GM18517 (cell line): ENCODE measurements around the gene ATG16L1.
"Not testable (repeated sequence)": the region's sequence is repeated elsewhere in the genome, so short reads cannot be mapped to it uniquely, and the experiment has no call there.

Experiments used
- ATAC-seq: cut with Tn5 transposase; IDR thresholded peaks from one replicate; pipeline ENCODE4 v1.9.1; 2021; ENCODE audit warnings: mild to moderate bottlenecking, moderate library complexity; ENCODE audit not compliant: unreplicated experiment

The ATG16L1 gene

GRCh38 chr2:233326500-233326899 lies 75.0 kb downstream of the ATG16L1 start:
- ATAC-seq = no peak

GRCh38 chr2:233328922-233329321 lies 77.4 kb downstream of the ATG16L1 start:
- ATAC-seq = no peak

- no peak for ATAC-seq
These were observed 78.1 kb downstream of the ATG16L1 start for GRCh38 chr2:233329489-233330135.

DNA sequence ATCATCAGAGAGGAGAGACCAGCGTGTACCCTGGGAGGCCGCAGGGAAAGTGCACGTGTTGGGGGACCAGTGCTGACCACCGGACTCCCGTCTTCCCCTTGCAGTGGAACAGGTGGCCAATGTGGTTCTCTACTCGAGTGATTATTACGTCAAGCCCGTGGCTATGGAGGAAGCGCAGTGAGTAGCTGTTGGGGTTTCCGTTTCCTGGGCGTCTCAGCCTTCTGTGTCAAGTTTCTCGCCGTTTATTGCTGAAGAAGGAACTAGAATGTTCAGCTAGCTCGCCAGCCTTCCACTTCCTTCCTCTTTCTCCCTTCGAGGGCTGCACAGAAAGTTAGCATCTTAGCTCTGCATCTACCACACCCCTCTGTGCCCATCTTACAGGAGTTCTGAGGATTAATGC lies 80.1 kb downstream of the ATG16L1 start:
- ATAC-seq = peak; percentile 89

GRCh38 chr2:233332125-233332524 lies 80.7 kb downstream of the ATG16L1 start:
- no peak for ATAC-seq

DNA sequence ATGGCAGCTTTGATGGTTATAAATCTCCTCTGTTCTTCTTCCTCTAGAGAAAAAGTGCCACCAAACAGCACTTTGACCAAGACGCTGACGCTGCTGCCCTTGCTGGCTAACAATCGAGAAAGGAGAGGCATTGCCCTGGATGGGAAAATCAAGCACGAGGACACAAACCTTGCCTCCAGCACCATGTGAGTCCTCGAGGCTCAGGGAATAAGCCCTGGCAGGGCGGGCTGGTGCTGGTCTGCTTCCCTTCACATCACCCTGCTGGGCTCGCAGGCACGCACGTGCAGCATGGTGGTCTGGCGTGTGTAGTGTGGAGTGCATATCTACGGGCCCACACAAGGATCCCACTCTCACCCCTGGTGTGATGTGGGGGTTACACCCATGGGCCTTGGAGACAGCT lies 83.4 kb downstream of the ATG16L1 start:
- no peak for ATAC-seq

DNA sequence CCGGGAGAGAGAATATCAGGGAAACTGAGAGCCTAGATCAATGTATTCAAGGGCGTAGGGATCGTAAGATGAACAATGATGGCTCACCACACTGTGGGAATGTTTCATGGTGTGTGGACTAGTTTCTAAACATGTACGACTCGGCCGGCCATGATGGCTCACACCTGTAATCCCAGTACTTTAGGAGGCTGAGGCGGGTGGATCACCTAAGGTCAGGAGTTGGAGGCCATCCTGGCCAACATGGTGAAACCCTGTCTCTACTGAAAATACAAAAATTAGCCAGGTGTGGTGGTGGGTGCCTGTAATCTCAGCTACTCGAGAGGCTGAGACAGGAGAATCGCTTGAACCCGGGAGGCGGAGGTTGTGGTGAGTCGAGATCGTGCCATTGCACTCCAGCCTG lies 84.6 kb downstream of the ATG16L1 start:
- not testable (repeated sequence) for ATAC-seq

- no peak for ATAC-seq
These were observed 85.1 kb downstream of the ATG16L1 start for GRCh38 chr2:233336541-233336940.

DNA sequence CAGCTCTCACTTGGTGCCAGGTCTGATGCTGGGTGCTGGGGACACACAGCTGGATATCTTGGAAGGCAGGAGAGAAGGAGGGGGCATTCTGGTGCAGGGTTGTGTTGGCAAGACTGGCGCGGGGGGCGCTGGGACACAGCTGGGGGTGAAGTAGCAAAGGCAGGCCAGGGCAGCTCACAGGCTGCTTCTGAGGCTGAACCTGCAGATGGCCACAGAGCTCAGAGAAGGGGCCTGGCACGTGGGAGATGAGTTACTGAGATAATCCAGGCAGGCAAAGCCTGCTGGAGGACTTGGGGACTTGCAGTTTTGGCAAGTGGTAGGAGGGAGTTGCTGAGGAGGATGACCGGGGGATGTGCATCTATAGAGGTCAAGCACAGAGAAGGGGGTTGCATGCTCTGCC lies 86.6 kb downstream of the ATG16L1 start:
- no peak for ATAC-seq

GRCh38 chr2:233338812-233339368 lies 87.4 kb downstream of the ATG16L1 start:
- no peak for ATAC-seq

GRCh38 chr2:233339427-233339826 lies 88.0 kb downstream of the ATG16L1 start:
- no peak for ATAC-seq

GRCh38 chr2:233341296-233341695 lies 89.8 kb downstream of the ATG16L1 start:
- no peak for ATAC-seq

GRCh38 chr2:233342301-233342700 lies 90.8 kb downstream of the ATG16L1 start:
- ATAC-seq = no peak

GRCh38 chr2:233343171-233343705 lies 91.8 kb downstream of the ATG16L1 start:
- no peak for ATAC-seq
